ENCODE measurements around the gene SMIM10.
"Not testable (repeated sequence)": the region's sequence is repeated elsewhere in the genome, so short reads cannot be mapped to it uniquely, and the experiment has no call there.

DNA sequence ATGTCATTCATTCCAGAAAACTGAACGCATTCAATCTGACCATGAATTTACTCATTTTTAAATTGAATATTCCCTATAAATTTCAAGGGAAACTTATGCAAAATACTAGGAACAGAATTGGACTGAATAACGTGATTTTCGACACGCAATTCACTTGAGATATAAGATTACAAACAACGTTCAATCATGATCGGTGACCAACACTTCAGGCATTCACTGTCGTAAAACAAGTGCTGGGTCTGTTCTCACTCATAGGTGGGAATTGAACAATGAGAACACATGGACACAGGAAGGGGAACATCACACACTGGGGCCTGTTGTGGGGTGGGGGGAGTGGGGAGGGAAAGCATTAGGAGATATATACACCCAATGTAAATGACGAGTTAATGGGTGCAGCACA lies 29.1 kb downstream of the SMIM10 start:
- not testable (repeated sequence) for TF ChIP-seq EZH2 (IDR thresholded peaks at IDR 0.05; ENCODE audit: insufficient read depth, poor library complexity, severe bottlenecking); EZH2phosphoT487 (IDR thresholded peaks at IDR 0.05; ENCODE audit: insufficient read depth, low read depth)
